Measurements from ENCODE around the gene CCDC6.
"Not testable (repeated sequence)": the region's sequence is repeated elsewhere in the genome, so short reads cannot be mapped to it uniquely, and the experiment has no call there.

Gene CCDC6

DNA sequence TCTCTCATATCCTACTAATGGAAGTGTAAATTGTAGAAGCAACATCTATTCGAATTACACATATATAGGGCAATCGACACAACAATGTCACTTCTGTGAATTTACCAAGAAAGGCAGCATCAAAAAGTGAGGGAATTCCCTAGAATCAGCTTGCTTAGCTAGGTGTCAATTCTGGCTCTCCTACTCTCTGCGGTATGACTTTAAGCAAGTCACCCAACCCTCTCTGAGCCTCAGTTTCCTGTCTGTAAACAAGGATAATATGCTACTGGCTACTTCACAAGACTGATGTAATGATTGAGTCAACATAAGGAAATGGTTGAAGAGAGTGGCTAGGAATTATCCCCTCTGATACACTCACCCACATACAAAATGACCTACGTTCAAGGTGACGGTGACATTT, 19.4 kb downstream of the CCDC6 start:
- no peaks in the 10 kb centered on the region for H3K36me3 ChIP-seq
- H3K27me3 ChIP-seq: no peaks in the 10 kb centered on the region
- no peak overlapping the region for H3K27ac ChIP-seq
- H3K4me1 ChIP-seq (ENCODE audit: control insufficient read depth in 1 of 2, insufficient read depth in 1 of 2, low read depth in 1 of 2, low read length in 1 of 2): peaks cover 21 to 27% of the 10 kb centered on the region in 2 experiments
- TF ChIP-seq, protein P1, sequence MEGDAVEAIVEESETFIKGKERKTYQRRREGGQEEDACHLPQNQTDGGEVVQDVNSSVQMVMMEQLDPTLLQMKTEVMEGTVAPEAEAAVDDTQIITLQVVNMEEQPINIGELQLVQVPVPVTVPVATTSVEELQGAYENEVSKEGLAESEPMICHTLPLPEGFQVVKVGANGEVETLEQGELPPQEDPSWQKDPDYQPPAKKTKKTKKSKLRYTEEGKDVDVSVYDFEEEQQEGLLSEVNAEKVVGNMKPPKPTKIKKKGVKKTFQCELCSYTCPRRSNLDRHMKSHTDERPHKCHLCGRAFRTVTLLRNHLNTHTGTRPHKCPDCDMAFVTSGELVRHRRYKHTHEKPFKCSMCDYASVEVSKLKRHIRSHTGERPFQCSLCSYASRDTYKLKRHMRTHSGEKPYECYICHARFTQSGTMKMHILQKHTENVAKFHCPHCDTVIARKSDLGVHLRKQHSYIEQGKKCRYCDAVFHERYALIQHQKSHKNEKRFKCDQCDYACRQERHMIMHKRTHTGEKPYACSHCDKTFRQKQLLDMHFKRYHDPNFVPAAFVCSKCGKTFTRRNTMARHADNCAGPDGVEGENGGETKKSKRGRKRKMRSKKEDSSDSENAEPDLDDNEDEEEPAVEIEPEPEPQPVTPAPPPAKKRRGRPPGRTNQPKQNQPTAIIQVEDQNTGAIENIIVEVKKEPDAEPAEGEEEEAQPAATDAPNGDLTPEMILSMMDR (IDR thresholded peaks at IDR 0.05): no peak
- no peak overlapping the region for H3K4me3 ChIP-seq (ENCODE audit: low read depth in 1 of 2, low read length in 1 of 2)
- no peaks in the 10 kb centered on the region for H3K9me3 ChIP-seq

GRCh38 chr10:59885430-59886134, 20.8 kb downstream of the CCDC6 start:
- H3K27me3 ChIP-seq: no peaks in the 10 kb centered on the region
- H3K4me1 ChIP-seq (ENCODE audit: control insufficient read depth in 1 of 2, insufficient read depth in 1 of 2, low read depth in 1 of 2, low read length in 1 of 2): peaks cover 21 to 27% of the 10 kb centered on the region in 2 experiments
- no peaks in the 10 kb centered on the region for H3K36me3 ChIP-seq
- H3K4me3 ChIP-seq (ENCODE audit: low read depth in 1 of 2, low read length in 1 of 2): no peak overlapping the region
- peak overlapping the region; percentile 55 for H3K27ac ChIP-seq
- TF ChIP-seq, protein P1 (IDR thresholded peaks at IDR 0.05): no peak
- H3K9me3 ChIP-seq: no peaks in the 10 kb centered on the region

DNA sequence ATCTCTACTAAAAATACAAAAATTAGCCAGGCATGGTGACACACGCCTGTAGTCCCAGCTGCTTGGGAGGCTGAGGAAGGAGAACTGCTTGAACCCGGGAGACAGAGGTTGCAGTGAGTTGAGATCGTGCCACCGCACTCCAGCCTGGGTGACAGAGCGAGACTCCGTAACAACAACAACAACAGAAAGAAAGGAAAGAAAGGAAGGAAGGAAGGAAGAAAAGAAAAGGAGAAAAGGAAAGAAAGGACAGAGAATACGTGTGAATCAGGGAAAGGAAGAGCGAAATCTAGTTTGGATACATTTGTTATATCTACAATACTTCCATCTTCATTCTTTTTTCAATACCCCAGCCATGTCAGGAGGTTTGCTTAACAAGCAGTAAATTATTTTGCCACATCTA, 21.5 kb downstream of the CCDC6 start:
- not testable (repeated sequence) for H3K27me3 ChIP-seq; H3K9me3 ChIP-seq; H3K36me3 ChIP-seq; H3K27ac ChIP-seq; H3K4me3 ChIP-seq (ENCODE audit: low read depth in 1 of 2, low read length in 1 of 2)
- H3K4me1 ChIP-seq (ENCODE audit: control insufficient read depth in 1 of 2, insufficient read depth in 1 of 2, low read depth in 1 of 2, low read length in 1 of 2): peaks cover 21 to 24% of the 10 kb centered on the region in 2 experiments

DNA sequence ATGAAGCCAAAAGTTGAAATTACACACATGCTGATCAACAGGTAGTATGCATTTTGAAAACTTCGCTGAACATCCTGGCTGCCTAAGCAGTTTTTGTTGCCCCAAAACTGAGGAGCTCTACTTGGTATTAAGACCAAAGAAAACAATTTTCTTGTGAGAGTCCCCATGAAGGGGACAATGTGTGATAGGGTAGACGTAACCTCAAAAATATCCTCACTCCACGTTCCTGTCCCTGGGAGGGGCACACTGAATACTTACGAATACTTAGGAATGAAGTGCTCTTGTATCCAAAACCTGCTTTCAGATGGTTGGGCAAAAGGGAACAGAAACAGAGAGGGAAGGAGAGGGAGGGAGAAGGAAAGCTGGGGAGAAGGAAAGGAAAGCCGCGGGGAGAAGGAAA, 24.7 kb downstream of the CCDC6 start:
- Histone ChIP-seq H3K36me3 (no peaks in the 10 kb centered on the region), H3K27me3 (no peaks in the 10 kb centered on the region), H3K27ac (no peak overlapping the region), H3K4me1 (ENCODE audit: control insufficient read depth in 1 of 2, insufficient read depth in 1 of 2, low read depth in 1 of 2, low read length in 1 of 2) (peaks cover 11 to 15% of the 10 kb centered on the region in 2 experiments), H3K9me3 (no peaks in the 10 kb centered on the region), H3K4me3 (ENCODE audit: low read depth in 1 of 2, low read length in 1 of 2) (no peak overlapping the region)
- TF ChIP-seq, protein P1 (IDR thresholded peaks at IDR 0.05): no peak

DNA sequence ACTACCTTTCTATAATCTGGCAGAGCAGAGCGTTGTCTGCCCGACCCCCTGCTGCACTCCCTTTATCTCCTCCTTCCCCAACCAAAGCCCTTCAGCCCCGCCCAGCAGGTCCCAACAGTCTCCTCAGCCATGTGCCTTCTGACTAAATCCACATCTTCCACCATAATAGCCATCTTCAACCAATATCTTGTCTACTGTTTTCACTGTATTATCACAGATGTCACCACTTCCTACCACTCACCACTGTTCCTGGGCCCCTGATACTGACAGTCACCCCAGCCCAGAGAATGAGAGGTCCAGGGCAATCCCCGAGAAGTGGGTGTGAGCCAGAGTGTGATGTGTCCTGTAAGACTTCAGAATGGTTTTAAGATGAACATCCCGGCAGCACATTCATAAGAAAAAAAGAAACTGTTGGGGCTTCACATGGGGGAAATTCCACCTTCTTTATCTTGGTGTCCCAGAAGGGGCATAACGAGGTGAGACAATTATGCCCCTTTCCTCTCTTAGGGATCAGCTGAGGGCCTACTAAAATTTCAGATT, 25.3 kb downstream of the CCDC6 start:
- no peak overlapping the region for H3K4me3 ChIP-seq (ENCODE audit: low read depth in 1 of 2, low read length in 1 of 2)
- peaks cover 8 to 10% of the 10 kb centered on the region in 2 experiments for H3K4me1 ChIP-seq (ENCODE audit: control insufficient read depth in 1 of 2, insufficient read depth in 1 of 2, low read depth in 1 of 2, low read length in 1 of 2)
- TF ChIP-seq, protein P1 (IDR thresholded peaks at IDR 0.05): no peak
- H3K27ac ChIP-seq: no peak overlapping the region
- H3K36me3 ChIP-seq: no peaks in the 10 kb centered on the region
- H3K9me3 ChIP-seq: no peaks in the 10 kb centered on the region
- H3K27me3 ChIP-seq: no peaks in the 10 kb centered on the region

DNA sequence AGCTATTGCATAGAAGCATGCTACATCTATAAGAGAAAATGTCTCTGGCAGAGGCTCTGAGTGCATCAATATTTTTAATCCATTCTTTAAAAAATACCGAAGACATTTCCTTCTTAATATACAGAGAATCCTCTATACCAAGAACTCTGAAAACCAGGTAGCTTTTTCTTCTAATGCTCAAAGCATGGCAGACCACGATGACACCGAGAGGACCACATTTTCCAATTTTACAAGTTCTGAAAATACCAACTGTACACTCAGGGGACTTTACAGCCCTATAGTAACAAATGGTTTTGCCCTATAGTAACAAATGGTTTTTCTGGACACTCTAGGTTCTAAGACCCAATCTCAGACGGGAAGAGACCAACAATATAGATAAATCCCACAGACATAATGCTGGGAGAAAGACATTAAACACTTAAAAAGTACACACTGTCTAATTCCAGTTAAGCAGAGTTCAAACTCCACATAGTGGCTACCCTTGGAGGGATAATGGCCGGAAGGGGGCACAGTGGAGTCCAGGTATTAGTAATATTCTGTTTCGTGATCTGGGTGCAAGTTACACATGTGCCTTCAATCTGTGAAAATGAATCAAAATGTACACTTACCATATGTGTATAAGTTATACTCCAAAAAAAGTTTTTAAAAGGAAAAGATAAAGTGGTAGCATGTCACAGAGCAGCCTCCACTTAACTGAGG, 26.2 kb downstream of the CCDC6 start:
- Histone ChIP-seq H3K4me3 (ENCODE audit: low read depth in 1 of 2, low read length in 1 of 2) (no peak overlapping the region), H3K4me1 (ENCODE audit: control insufficient read depth in 1 of 2, insufficient read depth in 1 of 2, low read depth in 1 of 2, low read length in 1 of 2) (peaks cover 0 to 2% of the 10 kb centered on the region in 2 experiments), H3K27ac (no peak overlapping the region), H3K9me3 (no peaks in the 10 kb centered on the region), H3K27me3 (no peaks in the 10 kb centered on the region), H3K36me3 (no peaks in the 10 kb centered on the region)
- TF ChIP-seq, protein P1 (IDR thresholded peaks at IDR 0.05): no peak

Data from neutrophil (primary cell).